ENCODE results near the gene HEATR5A.

DNA sequence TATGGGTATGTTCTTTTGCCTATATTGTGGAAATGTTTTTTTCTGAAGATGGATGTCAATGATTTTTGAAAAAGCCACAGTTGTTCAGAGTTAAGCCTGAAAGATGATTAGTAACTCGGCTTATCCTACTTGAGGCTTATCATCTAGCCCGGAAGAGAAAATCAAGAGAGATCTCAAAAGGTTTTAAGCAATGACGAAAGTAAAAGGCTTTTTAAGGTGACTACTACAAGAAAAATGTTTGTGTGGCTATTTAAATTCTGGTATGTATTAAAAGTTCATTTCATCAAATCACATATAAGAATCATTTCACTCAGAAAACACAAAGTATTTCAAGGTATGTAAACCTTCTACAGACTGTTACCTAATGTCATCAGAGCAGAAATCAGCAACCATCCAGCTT lies 40.2 kb downstream of the HEATR5A start:
- TF ChIP-seq, protein P1, sequence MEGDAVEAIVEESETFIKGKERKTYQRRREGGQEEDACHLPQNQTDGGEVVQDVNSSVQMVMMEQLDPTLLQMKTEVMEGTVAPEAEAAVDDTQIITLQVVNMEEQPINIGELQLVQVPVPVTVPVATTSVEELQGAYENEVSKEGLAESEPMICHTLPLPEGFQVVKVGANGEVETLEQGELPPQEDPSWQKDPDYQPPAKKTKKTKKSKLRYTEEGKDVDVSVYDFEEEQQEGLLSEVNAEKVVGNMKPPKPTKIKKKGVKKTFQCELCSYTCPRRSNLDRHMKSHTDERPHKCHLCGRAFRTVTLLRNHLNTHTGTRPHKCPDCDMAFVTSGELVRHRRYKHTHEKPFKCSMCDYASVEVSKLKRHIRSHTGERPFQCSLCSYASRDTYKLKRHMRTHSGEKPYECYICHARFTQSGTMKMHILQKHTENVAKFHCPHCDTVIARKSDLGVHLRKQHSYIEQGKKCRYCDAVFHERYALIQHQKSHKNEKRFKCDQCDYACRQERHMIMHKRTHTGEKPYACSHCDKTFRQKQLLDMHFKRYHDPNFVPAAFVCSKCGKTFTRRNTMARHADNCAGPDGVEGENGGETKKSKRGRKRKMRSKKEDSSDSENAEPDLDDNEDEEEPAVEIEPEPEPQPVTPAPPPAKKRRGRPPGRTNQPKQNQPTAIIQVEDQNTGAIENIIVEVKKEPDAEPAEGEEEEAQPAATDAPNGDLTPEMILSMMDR (IDR thresholded peaks at IDR 0.05): no peak
- TF ChIP-seq POLR2A (IDR thresholded peaks at IDR 0.05): no peak

Measured in Peyer's patch (tissue), 4 donors.